Right cardiac atrium (tissue), 5 donors: ENCODE data around the gene LRRC14B. TPM values are rescaled to one million over a fixed set of nuclear protein-coding genes. Genes with fewer than 3 reads are reported as not detected.

Experiments used
- polyA plus RNA-seq: library from polyadenylated mRNA; stranded (reverse); fragments of 200-250 nt; gene quantifications from one replicate; pipeline ENCODE4 v1.2.3, GENCODE V29; 2013
- total RNA-seq, 4 donors: library from RNA; stranded (reverse); fragmentation: NEBNext Ultra II Directional; extraction: Animal tissue kit (Norgen Biotek cat#: 25700); gene quantifications; one replicate each; pipeline ENCODE4 v1.2.1, GENCODE V29; 2021
- donor health status: healthy with polysubstance abuse.
- donor health status: DM: no; HTN: yes; CAD: no.
- donor health status: DM: no; HTN: no; CAD: no.
- donor health status: DM: no; HTN: yes; CAD: no; lungs with severe emphysema.
- donor health status: DM: yes; HTN: yes; CAD: no.

The LRRC14B gene
- total and polyA plus RNA-seq, 5 donors, result 6.3 to 51.1 (median 38.1) TPM

Other genes with a start within 250 kb of the LRRC14B start
- under 1 TPM in 1 of 4 donors, not detected in 3; 0.06 TPM for gene PLEKHG4B, start 99.3 kb upstream of the LRRC14B start, total RNA-seq
- under 0.01 TPM for gene PLEKHG4B, start 99.3 kb upstream of the LRRC14B start, polyA plus RNA-seq
- 1 to 10 TPM; 8.1 to 9.8 (median 8.6) TPM for gene CCDC127, start 26.7 kb downstream of the LRRC14B start, total RNA-seq
- 6.1 TPM for gene CCDC127, start 26.7 kb downstream of the LRRC14B start, polyA plus RNA-seq
- 100 to 1,000 TPM; 370 to 452 (median 422) TPM for gene SDHA, start 26.8 kb downstream of the LRRC14B start, total RNA-seq
- 605 TPM for gene SDHA, start 26.8 kb downstream of the LRRC14B start, polyA plus RNA-seq
- gene PDCD6, start 80.2 kb downstream of the LRRC14B start, total RNA-seq, result 10 to 100 TPM; 29.7 to 41.8 (median 36.7) TPM
- 61.0 TPM for gene PDCD6, start 80.2 kb downstream of the LRRC14B start, polyA plus RNA-seq
- 1 to 10 TPM in 2 of 4 donors, under 1 TPM in 2; 0.17 to 3.7 (median 1.6) TPM for gene AHRR, start 130.2 kb downstream of the LRRC14B start, total RNA-seq
- 0.41 TPM for gene AHRR, start 130.2 kb downstream of the LRRC14B start, polyA plus RNA-seq